Uterus (tissue), 4 donors: Measurements from ENCODE around the gene ICAM5. TPM values are rescaled to one million over a fixed set of nuclear protein-coding genes. Genes with fewer than 3 reads are reported as not detected.

Experiments used
- DNase-seq, 2 donors: peaks; one replicate each; pipeline ENCODE4 v3.0.0-alpha.2; 2019 to 2020
- H3K27ac ChIP-seq, 2 donors: fragments of 200-600 bp; sonication (generic); 1 replicate in 1 of 2; 2 replicates in 1 of 2; pipeline ENCODE4 v1.5.1; 2016 to 2018
- H3K27me3 ChIP-seq, 2 donors: fragments of 200-600 bp; sonication (generic); one replicate each; pipeline ENCODE4 v1.5.1; 2018 to 2019; ENCODE audit warnings: control low read depth in 1 of 2
- H3K36me3 ChIP-seq, 2 donors: fragments of 200-600 bp; sonication (generic); one replicate each; pipeline ENCODE4 v1.5.1; 2019; ENCODE audit warnings: control low read depth in 1 of 2
- H3K4me1 ChIP-seq, 2 donors: fragments of 200-600 bp; sonication (generic); one replicate each; pipeline ENCODE4 v1.5.1; 2018 to 2019; ENCODE audit warnings: control low read depth in 1 of 2
- H3K4me3 ChIP-seq, 2 donors: fragments of 200-600 bp; sonication (generic); 1 replicate in 1 of 2; 2 replicates in 1 of 2; pipeline ENCODE4 v1.5.1; 2018 to 2019; ENCODE audit warnings: mild to moderate bottlenecking in 1 of 2
- H3K9me3 ChIP-seq, 2 donors: fragments of 200-600 bp; sonication (generic); one replicate each; pipeline ENCODE4 v1.5.1; 2019; ENCODE audit warnings: control low read depth in 1 of 2
- POLR2A ChIP-seq, 2 donors: fragments of 450-650 bp; IDR thresholded peaks; one replicate each; pipeline ENCODE4 v1.6.1; 2016; ENCODE audit warnings: antibody characterized with exemption in 2 of 2, mild to moderate bottlenecking in 1 of 2, moderate library complexity in 1 of 2
- intact Hi-C: fragments of 100-400 bp; cut with DNase I; formaldehyde crosslinking; loops from one replicate; pipeline ENCODE4 v1.15.1; 2023; ENCODE audit warnings: low total_unique reads
- total RNA-seq, 4 donors: library from RNA; depleted of rRNA in 3 of 4; stranded (reverse); fragments of >200 nt in 3 of 4; gene quantifications; one replicate each; pipeline versions ENCODE4 v1.1.0 to v1.2.4, GENCODE V29; 2014 to 2023
- TF ChIP-seq, protein P1 (sequence below), 4 experiments: fragments of 200-600 bp in 2 of 4; fragments of 450-650 bp in 2 of 4; sonication (generic) in 2 of 4; IDR thresholded peaks; one replicate each; pipeline ENCODE4 v1.5.1; 2016 to 2019; ENCODE audit warnings: antibody characterized with exemption in 4 of 4, mild to moderate bottlenecking in 2 of 4, moderate library complexity in 1 of 4
- donor health status: DM: yes; HTN: yes; CAD: no.

The ICAM5 gene
- total RNA-seq, 4 donors from 2014 or later, result 0.07 to 0.88 (median 0.29) TPM; not detected in 1

- Histone ChIP-seq H3K27ac (peak overlapping the region; percentile 94 to 96), H3K4me1 (peaks cover 0 to 5% of the 10 kb centered on the region in 2 donors), H3K9me3 (no peaks in the 10 kb centered on the region), H3K36me3 (no peaks in the 10 kb centered on the region), H3K27me3 (no peaks in the 10 kb centered on the region), H3K4me3 (peak overlapping the region; percentile 77 to 99)
- TF ChIP-seq, protein P1, sequence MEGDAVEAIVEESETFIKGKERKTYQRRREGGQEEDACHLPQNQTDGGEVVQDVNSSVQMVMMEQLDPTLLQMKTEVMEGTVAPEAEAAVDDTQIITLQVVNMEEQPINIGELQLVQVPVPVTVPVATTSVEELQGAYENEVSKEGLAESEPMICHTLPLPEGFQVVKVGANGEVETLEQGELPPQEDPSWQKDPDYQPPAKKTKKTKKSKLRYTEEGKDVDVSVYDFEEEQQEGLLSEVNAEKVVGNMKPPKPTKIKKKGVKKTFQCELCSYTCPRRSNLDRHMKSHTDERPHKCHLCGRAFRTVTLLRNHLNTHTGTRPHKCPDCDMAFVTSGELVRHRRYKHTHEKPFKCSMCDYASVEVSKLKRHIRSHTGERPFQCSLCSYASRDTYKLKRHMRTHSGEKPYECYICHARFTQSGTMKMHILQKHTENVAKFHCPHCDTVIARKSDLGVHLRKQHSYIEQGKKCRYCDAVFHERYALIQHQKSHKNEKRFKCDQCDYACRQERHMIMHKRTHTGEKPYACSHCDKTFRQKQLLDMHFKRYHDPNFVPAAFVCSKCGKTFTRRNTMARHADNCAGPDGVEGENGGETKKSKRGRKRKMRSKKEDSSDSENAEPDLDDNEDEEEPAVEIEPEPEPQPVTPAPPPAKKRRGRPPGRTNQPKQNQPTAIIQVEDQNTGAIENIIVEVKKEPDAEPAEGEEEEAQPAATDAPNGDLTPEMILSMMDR (IDR thresholded peaks at IDR 0.05), result no peak
- TF ChIP-seq POLR2A (IDR thresholded peaks at IDR 0.05), result no peak
- no peak for DNase-seq
- intact Hi-C loops, result loop anchor here (10.0 kb wide), 1 partner anchor 52 kb away; the partner anchor contains the start of gene TYK2
Observed at GRCh38 chr19:10332158-10332964, 42.6 kb downstream of the ICAM5 start.

GRCh38 chr19:10332965-10333757 is 43.4 kb downstream of the ICAM5 start, which contains the start of gene RAVER1:
Gene RAVER1 (minus strand): TSS chr19:10333529. CDS start chr19:10333507, 22 bp downstream.
- peak within 1 kb of the TSS; percentile 77 to 99 for H3K4me3 ChIP-seq
- no peaks in the 10 kb centered on the region for H3K9me3 ChIP-seq
- peaks cover 0 to 5% of the 10 kb centered on the region in 2 donors for H3K4me1 ChIP-seq
- H3K27me3 ChIP-seq, result no peaks in the 10 kb centered on the region
- H3K27ac ChIP-seq, result peak within 1 kb of the TSS; percentile 94 to 96
- intact Hi-C loops, result loop anchor here (10.0 kb wide), 1 partner anchor 52 kb away; the partner anchor contains the start of gene TYK2
- peak; percentile 98 for DNase-seq
- peak; percentile 65 to 85 for TF ChIP-seq POLR2A (IDR thresholded peaks at IDR 0.05)
- TF ChIP-seq, protein P1 (IDR thresholded peaks at IDR 0.05), result no peak
- H3K36me3 ChIP-seq, result no peaks in the 10 kb centered on the region

DNA sequence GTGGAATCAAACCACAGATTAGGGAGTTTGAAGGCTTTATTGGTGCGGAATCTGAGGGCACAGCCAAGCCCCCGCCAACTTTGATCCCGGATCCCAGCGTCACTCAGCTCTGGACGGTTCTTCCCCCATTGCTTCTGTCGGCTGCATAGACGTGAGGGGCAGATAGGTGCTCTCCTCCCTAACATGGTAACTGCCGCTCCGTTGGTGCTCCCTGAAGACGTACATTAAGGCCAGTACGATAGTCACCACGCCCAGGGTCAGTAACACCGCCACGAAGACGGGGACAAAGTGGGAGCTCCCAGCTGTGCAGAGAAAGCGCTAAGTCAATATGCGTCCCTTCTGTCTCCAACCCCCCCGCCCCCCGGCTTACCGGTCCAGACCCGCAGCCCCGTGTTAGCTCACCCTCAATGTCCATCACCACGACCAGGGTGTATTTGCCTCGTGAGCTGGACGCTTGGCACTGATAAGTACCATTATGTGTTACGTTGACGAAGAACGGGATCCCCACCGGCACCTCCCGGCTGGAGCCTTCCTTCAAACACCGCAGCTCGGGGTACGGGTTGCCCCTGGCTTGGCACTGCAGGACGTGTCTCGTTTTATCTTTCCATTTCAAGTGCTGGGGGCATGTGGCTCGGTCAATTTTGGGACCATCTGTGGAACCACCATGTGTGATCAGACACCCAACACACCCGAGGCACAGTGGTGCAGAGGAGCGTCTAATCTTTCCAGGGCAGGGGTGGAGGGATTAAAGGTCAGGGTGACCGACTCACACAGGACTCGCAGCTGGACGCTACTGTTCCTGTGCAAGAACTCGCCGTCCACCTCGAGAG is 44.2 kb downstream of the ICAM5 start:
- Histone ChIP-seq H3K9me3 (no peaks in the 10 kb centered on the region), H3K36me3 (no peaks in the 10 kb centered on the region), H3K27me3 (no peaks in the 10 kb centered on the region), H3K4me1 (peaks cover 0 to 5% of the 10 kb centered on the region in 2 donors), H3K4me3 (peak overlapping the region; percentile 77 to 99), H3K27ac (peak overlapping the region; percentile 94 to 96)
- no peak for TF ChIP-seq POLR2A (IDR thresholded peaks at IDR 0.05)
- TF ChIP-seq, protein P1 (IDR thresholded peaks at IDR 0.05), result peak in 1 of 4 experiments; percentile 7
- DNase-seq, result no peak
- intact Hi-C loops, result loop anchor here (10.0 kb wide), 1 partner anchor 51 kb away; the partner anchor contains the start of gene TYK2

DNA sequence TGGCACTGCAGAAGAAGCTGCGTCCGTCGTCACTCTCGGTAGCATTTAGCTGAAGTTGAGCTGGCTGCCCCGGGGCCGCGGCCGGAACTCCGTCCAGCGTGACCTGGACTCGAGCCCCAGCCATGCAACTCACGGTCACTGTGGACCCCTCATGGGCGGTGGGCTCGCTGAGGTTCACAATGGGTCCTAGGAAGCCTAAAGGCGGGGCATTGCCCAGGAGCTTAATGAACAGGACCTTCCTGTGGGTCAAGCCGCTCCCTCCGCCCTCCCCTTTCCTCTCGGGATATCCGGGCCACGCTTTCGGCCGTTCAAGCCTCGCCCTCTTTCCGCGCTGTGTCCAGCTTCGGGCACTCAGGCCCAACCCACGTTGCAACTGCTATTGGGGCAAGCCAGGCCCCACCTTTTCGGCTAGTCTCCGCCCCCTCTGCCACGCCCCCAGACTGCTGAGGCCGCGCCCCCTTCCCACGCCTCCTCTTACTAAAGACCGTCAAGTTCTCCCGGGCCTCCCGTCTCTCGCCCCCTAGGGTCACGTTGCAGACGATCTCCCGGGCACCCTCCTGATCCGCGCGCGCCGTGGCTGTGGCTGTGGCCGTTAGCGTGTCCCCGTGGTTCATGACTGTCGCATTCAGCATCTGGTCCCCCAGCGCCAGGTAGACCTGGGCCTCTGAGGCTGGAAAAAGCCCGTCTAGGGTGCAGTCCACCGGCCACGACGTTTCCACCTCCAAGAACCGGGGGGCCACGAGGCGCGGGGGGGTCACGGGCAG is 45.0 kb downstream of the ICAM5 start:
- intact Hi-C loops, result loop anchor here (10.0 kb wide), 1 partner anchor 50 kb away; the partner anchor contains the start of gene TYK2
- no peaks in the 10 kb centered on the region for H3K36me3 ChIP-seq
- peaks cover 0 to 5% of the 10 kb centered on the region in 2 donors for H3K4me1 ChIP-seq
- peak overlapping the region; percentile 38 to 73 for H3K27ac ChIP-seq
- H3K9me3 ChIP-seq, result no peaks in the 10 kb centered on the region
- peak overlapping the region; percentile 77 to 99 for H3K4me3 ChIP-seq
- DNase-seq, result peak; percentile 97 to 98
- TF ChIP-seq, protein P1 (IDR thresholded peaks at IDR 0.05), result no peak
- peak in 1 of 2 donors; percentile 61 for TF ChIP-seq POLR2A (IDR thresholded peaks at IDR 0.05)
- no peaks in the 10 kb centered on the region for H3K27me3 ChIP-seq
